AG04450 (cell line): ENCODE measurements around the gene DYRK1A. TPM values are rescaled to one million over a fixed set of nuclear protein-coding genes. Genes with fewer than 3 reads are reported as not detected.

ENCODE experiments used
- CTCF ChIA-PET: fragments of 300-600, 350-600 bp; formaldehyde crosslinking; extraction: SDS; loops from one replicate; lab custom pipeline; 2022; ENCODE audit warnings: antibody characterized with exemption, inconsistent platforms; lab: Charles Lee
- POLR2A ChIA-PET: fragments of 350-600 bp; formaldehyde crosslinking; extraction: SDS; loops from one replicate; lab custom pipeline; 2021; ENCODE audit warnings: antibody characterized with exemption, inconsistent platforms; lab: Yijun Ruan, JAX
- DNase-seq: peaks from one replicate; pipeline ENCODE4 v3.0.0-alpha.2; 2011; ENCODE audit warnings: low read depth, low spot score
- H3K27ac ChIP-seq: one replicate; pipeline ENCODE4 v1.5.1; 2012; ENCODE audit warnings: low read depth, low read length, control low read depth
- H3K27me3 ChIP-seq: one replicate; pipeline ENCODE4 v1.6.0; 2012; ENCODE audit warnings: low read length; ENCODE audit not compliant: control insufficient read depth, insufficient read depth
- H3K4me3 ChIP-seq: 2 replicates; pipeline ENCODE4 v1.5.1; 2011; ENCODE audit warnings: mild to moderate bottlenecking, low read depth, low read length, control low read depth
- H3K9me3 ChIP-seq: 2 replicates; pipeline ENCODE4 v1.5.1; 2012; ENCODE audit warnings: low read length; ENCODE audit not compliant: control insufficient read depth, insufficient read depth
- polyA plus RNA-seq: library from polyadenylated mRNA; depleted of rRNA; stranded (reverse); fragments of >200 nt; gene quantifications from 2 replicates; pipeline ENCODE4 v1.2.3, GENCODE V29; 2011
- TF ChIP-seq, protein P1 (sequence below): IDR thresholded peaks from 2 replicates; pipeline ENCODE4 v1.5.1; 2011; ENCODE audit warnings: low read depth, low read length, control low read depth, inconsistent platforms

Gene DYRK1A
- polyA plus RNA-seq, 1 experiment: 33.1 TPM

DNA sequence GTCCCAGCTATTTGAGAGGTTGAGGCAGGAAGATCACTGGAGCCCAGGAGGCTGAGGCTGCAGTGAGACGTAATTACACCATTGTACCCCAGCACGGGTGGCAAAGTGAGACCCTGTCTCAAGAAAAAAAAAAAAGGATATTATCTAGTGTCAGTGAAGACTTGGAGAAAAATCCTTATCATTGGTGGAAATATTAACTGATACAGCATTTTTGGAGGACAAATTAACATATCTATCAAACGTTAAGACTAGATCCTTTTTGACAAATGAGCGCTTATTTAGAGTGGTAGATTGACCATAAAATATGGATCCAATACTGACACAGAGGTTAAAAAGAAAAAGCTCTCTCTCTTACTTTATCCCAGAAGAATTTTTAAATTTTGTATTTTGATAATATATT is 35.2 kb upstream of the DYRK1A start:
- TF ChIP-seq, protein P1, sequence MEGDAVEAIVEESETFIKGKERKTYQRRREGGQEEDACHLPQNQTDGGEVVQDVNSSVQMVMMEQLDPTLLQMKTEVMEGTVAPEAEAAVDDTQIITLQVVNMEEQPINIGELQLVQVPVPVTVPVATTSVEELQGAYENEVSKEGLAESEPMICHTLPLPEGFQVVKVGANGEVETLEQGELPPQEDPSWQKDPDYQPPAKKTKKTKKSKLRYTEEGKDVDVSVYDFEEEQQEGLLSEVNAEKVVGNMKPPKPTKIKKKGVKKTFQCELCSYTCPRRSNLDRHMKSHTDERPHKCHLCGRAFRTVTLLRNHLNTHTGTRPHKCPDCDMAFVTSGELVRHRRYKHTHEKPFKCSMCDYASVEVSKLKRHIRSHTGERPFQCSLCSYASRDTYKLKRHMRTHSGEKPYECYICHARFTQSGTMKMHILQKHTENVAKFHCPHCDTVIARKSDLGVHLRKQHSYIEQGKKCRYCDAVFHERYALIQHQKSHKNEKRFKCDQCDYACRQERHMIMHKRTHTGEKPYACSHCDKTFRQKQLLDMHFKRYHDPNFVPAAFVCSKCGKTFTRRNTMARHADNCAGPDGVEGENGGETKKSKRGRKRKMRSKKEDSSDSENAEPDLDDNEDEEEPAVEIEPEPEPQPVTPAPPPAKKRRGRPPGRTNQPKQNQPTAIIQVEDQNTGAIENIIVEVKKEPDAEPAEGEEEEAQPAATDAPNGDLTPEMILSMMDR: no peak
- Histone ChIP-seq H3K9me3 (no peaks in the 10 kb centered on the region), H3K4me3 (no peak overlapping the region), H3K27me3 (no peaks in the 10 kb centered on the region), H3K27ac (no peak overlapping the region)
- no peak for DNase-seq
- CTCF ChIA-PET: interaction anchor here (0.6 to 1.1 kb wide), 2 partner anchors 50 to 251 kb away, joined by 3 read pairs; no protein-coding TSS in a partner anchor
- POLR2A ChIA-PET: no interaction called here

DNA sequence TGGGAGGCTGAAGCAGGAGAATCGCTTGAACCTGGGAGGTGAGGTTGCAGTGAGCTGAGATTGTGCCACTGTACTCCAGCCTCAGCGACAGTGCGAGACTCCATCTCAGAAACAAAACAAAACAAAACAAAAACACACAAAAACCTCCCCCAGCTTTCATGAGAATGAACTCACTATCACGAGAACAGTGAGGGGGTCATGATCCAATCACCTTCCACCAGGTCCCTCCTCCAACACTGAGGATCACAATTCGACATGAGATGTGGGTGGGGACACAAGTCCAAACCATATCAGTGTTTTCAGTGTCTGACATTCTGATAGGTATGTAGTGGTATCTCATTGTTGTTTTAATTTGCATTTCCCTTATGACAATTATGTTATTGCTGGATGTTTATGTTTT is 31.5 kb upstream of the DYRK1A start:
- TF ChIP-seq, protein P1: no peak
- no peak overlapping the region for H3K27ac ChIP-seq
- POLR2A ChIA-PET: no interaction called here
- H3K27me3 ChIP-seq: no peaks in the 10 kb centered on the region
- H3K4me3 ChIP-seq: no peak overlapping the region
- CTCF ChIA-PET: no interaction called here
- H3K9me3 ChIP-seq: no peaks in the 10 kb centered on the region
- DNase-seq: no peak

DNA sequence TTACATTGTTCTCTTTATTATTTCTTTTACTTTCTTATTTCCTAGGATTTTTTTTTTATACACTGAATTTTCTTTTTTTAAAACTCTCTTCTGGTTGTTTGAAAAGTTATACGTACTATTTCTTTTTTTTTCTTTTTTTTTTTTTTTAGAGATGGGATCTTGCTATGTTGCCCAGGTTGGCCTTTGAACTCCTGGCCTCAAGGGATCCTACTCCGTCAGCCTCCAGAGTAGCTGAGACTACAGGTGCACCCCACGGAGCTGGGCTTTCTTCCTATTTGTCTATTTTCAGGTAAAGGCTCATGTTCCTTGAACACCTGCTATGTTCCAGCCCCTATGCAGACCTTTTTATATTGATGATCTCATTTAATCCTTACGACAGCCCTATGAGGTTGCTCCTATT is 29.4 kb upstream of the DYRK1A start:
- CTCF ChIA-PET: no interaction called here
- no peak for DNase-seq
- Histone ChIP-seq H3K27ac (no peak overlapping the region), H3K9me3 (no peaks in the 10 kb centered on the region), H3K4me3 (no peak overlapping the region), H3K27me3 (no peaks in the 10 kb centered on the region)
- POLR2A ChIA-PET: no interaction called here
- TF ChIP-seq, protein P1: no peak

DNA sequence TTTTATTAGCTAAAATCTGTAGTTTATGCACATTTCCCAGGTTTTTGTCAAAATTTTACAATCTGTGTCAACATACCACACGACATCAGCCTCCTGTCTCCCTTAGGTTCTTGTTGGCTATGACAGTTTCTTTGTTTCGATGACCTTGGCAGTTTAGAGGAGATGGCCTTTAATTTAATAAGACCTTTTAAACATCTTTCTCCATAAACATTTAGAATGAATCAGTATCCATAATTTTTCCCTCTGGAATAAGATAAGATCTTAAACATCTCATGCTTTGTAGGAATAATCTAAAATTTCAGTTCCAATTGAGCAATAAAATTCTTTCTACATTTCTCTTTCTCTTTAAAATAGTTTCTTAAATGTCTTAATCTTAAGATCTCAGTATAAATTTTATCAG is 28.7 kb upstream of the DYRK1A start:
- ChIA-PET CTCF (interaction anchor here (0.9 kb wide), 1 partner anchor 337 kb away, joined by 3 read pairs; no protein-coding TSS in a partner anchor), POLR2A (interaction anchor here (0.6 to 1.5 kb wide), 2 partner anchors 71 to 389 kb away, joined by 3 to 8 read pairs; partner anchors contain the start of gene VPS26C)
- TF ChIP-seq, protein P1: no peak
- Histone ChIP-seq H3K27ac (no peak overlapping the region), H3K27me3 (no peaks in the 10 kb centered on the region), H3K9me3 (no peaks in the 10 kb centered on the region), H3K4me3 (no peak overlapping the region)
- DNase-seq: no peak

DNA sequence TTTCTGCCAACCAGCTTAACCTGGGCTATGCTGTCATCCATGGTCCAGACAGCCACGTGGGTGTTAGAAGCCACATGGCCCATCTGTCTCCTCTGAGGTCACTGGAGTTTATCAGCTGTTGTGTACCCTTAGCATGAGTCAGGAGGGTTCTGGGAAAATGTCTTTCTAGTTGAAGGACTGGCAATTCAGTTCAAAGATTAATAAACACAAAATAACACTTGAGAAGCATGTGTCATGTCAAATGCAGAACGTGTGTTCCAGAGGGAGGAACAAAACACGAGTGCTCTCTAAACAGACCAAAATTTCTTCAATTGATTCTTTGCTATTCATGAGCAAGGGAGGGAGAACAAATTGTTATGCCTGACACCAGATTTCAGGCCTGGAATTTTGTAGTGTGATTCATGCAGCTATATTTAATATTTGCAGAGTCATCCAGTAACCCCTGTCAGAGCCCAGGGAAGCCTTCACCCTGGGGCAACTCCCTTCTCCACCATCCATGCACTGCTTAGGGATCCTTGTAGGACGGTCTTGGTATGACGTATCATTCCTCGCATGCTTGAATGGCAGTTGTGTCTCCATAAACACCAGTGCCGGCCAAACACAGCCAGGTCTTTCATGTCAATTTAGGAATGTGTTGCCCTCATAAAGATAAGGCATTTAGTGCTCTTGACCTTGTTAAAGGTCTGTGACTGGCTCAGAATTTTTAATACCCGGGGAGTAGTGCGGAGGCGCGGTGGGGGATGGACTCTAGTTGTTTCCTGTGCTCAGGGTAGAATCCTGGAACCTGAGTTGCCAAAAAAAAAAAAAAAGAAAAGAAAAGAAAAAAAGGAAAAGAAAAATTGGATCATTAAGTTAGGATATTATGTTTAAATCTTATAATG is 27.7 kb upstream of the DYRK1A start:
- POLR2A ChIA-PET: interaction anchor here (0.6 to 1.5 kb wide), 2 partner anchors 72 to 390 kb away, joined by 3 to 8 read pairs; partner anchors contain the start of gene VPS26C
- CTCF ChIA-PET: no interaction called here
- TF ChIP-seq, protein P1: no peak
- peak overlapping the region; percentile 94 for H3K27ac ChIP-seq
- no peaks in the 10 kb centered on the region; the same call in 1 of the 2 replicates for H3K9me3 ChIP-seq
- no peaks in the 10 kb centered on the region for H3K27me3 ChIP-seq
- DNase-seq: peak; percentile 70
- no peak overlapping the region; the same call in 1 of the 2 replicates for H3K4me3 ChIP-seq
